Ovary (tissue), 9 donors: ENCODE measurements around the gene AMACR. TPM values are rescaled to one million over a fixed set of nuclear protein-coding genes. Genes with fewer than 3 reads are reported as not detected.

Source experiments
- DNase-seq, 5 donors: peaks; one replicate each; pipeline ENCODE4 v3.0.0-alpha.2; 2019 to 2020
- H3K27ac ChIP-seq, 2 donors: fragments of 200-600 bp; one replicate each; pipeline versions ENCODE4 v1.5.1 to v1.8.0; 2019 to 2022
- H3K27me3 ChIP-seq: fragments of 200-600 bp; one replicate; pipeline ENCODE4 v1.8.0; 2022
- H3K36me3 ChIP-seq: fragments of 200-600 bp; sonication (generic); one replicate; pipeline ENCODE4 v1.5.1; 2019
- H3K4me1 ChIP-seq: one replicate; pipeline ENCODE4 v1.8.1; 2013; ENCODE audit warnings: mild to moderate bottlenecking, moderate library complexity; ENCODE audit not compliant: insufficient read depth
- H3K4me3 ChIP-seq: fragments of 200-600 bp; sonication (generic); one replicate; pipeline ENCODE4 v1.5.1; 2017
- H3K9me3 ChIP-seq, 2 donors: fragments of 200-600 bp in 1 of 2; sonication (generic) in 1 of 2; one replicate each; pipeline versions ENCODE4 v1.5.1 to v1.8.1; 2013 to 2019; ENCODE audit warnings: mild to moderate bottlenecking in 1 of 2, moderate library complexity in 1 of 2
- EP300 ChIP-seq: sonication (generic); formaldehyde crosslinking; IDR thresholded peaks from one replicate; pipeline ENCODE4 v1.6.1; 2017; ENCODE audit warnings: antibody characterized with exemption
- POLR2A ChIP-seq: fragments of 450-650 bp; IDR thresholded peaks from one replicate; pipeline ENCODE4 v1.6.1; 2017; ENCODE audit warnings: antibody characterized with exemption, mild to moderate bottlenecking, moderate library complexity
- WGBS, 3 donors: extraction: QIAGEN DNeasy Blood & Tissue Kit in 1 of 3; methylation state at CpG; one replicate each; pipeline versions ENCODE4 v1.1.5 to v1.1.7; 2013 to 2017; 5-methylcytosine and 5-hydroxymethylcytosine counted together
- intact Hi-C, 4 donors: fragments of 100-400 bp; cut with DNase I; formaldehyde crosslinking; loops; one replicate each; pipeline versions ENCODE4 v1.11.0 to v1.15.1; 2022 to 2023
- polyA plus RNA-seq, 2 donors: library from polyadenylated mRNA; stranded (reverse); fragments of 200-250 nt in 1 of 2; fragments of 350-450 nt in 1 of 2; fragmentation: Illumina TruSeq in 1 of 2; extraction: RNeasy Lipid Tissue Mini Kit (QIAGEN cat#74804) in 1 of 2; gene quantifications; one replicate each; pipeline ENCODE4 v1.2.3, GENCODE V29; 2013 to 2014
- total RNA-seq, 7 donors: library from RNA; depleted of rRNA in 2 of 7; stranded (reverse); fragments of >200 nt in 2 of 7; fragmentation: NEBNext Ultra II Directional in 3 of 7; extraction: Animal tissue kit (Norgen Biotek cat#: 25700) in 3 of 7; gene quantifications; one replicate each; pipeline versions ENCODE4 v1.1.0 to v1.2.4, GENCODE V29; 2016 to 2023
- TF ChIP-seq, protein P1 (sequence below), 3 donors: fragments of 450-650 bp in 2 of 3; fragments of 200-600 bp in 1 of 3; IDR thresholded peaks; one replicate each; pipeline versions ENCODE4 v1.5.1 to v1.8.0; 2016 to 2022; ENCODE audit warnings: antibody characterized with exemption in 3 of 3, mild to moderate bottlenecking in 1 of 3
- donor health status: DM: no; HTN: no; CAD: no; lungs with moderate emphysema.
- donor health status: DM: no; HTN: no; CAD: no.
- donor health status: Bipolar disorder and iron deficiency.
- donor health status: DM: yes; HTN: yes; CAD: no.
- donor health status: DM: no; HTN: no; CAD: no.
- donor health status: DM: yes; HTN: yes; CAD: no.

Gene AMACR
- total and polyA plus RNA-seq, 9 donors = 3.9 to 13.4 (median 7.8) TPM

DNA sequence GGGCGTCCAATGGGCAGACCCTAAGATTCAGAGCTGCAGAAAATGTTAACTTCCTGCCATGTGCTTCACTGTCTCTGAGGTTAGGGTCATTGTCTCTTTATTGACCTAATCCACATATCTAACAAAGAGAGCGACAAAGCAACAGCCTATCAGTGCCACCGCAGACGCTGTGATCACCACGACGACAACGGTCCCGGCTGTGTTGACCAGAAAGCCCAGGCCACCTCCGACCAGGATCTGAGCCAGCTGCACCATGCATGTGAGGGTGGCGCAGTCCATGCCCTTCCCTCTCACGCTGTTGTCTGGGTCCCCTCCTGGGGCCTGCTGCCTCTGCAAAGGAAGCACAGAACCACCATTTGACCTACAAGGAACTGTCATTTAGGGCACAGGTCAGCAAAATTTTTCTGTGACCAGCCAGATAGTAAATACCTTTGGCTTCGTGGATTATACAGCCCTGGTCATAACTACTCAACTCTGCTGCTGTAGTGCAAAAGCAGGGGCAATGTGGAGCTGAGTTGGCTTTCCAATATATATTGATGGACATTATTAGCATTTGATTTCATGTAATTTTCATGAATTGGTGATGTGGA is 63.2 kb downstream of the AMACR start:
- WGBS, 3 donors = 87 to 89% (median 89%) methylated on average over 12 of the region's 12 CpGs
- H3K4me3 ChIP-seq = no peak overlapping the region
- intact Hi-C loops = no loop called here
- H3K27me3 ChIP-seq = no peaks in the 10 kb centered on the region
- no peak for DNase-seq
- no peaks in the 10 kb centered on the region for H3K9me3 ChIP-seq
- H3K4me1 ChIP-seq = no peaks in the 10 kb centered on the region
- TF ChIP-seq, protein P1, sequence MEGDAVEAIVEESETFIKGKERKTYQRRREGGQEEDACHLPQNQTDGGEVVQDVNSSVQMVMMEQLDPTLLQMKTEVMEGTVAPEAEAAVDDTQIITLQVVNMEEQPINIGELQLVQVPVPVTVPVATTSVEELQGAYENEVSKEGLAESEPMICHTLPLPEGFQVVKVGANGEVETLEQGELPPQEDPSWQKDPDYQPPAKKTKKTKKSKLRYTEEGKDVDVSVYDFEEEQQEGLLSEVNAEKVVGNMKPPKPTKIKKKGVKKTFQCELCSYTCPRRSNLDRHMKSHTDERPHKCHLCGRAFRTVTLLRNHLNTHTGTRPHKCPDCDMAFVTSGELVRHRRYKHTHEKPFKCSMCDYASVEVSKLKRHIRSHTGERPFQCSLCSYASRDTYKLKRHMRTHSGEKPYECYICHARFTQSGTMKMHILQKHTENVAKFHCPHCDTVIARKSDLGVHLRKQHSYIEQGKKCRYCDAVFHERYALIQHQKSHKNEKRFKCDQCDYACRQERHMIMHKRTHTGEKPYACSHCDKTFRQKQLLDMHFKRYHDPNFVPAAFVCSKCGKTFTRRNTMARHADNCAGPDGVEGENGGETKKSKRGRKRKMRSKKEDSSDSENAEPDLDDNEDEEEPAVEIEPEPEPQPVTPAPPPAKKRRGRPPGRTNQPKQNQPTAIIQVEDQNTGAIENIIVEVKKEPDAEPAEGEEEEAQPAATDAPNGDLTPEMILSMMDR (IDR thresholded peaks at IDR 0.05) = no peak
- TF ChIP-seq POLR2A (no peak), EP300 (no peak)
- H3K36me3 ChIP-seq = no peaks in the 10 kb centered on the region
- H3K27ac ChIP-seq = no peak overlapping the region

- TF ChIP-seq, protein P1 (IDR thresholded peaks at IDR 0.05) = no peak
- TF ChIP-seq POLR2A = no peak
- TF ChIP-seq EP300 = no peak
- no peaks in the 10 kb centered on the region for H3K9me3 ChIP-seq
- WGBS, 3 donors = 82 to 87% (median 83%) methylated on average over 5 of the region's 5 CpGs
- H3K4me1 ChIP-seq = peaks cover 9% of the 10 kb centered on the region
- H3K36me3 ChIP-seq = no peaks in the 10 kb centered on the region
- no peak overlapping the region for H3K4me3 ChIP-seq
- H3K27ac ChIP-seq = no peak overlapping the region
- intact Hi-C loops = no loop called here
- no peaks in the 10 kb centered on the region for H3K27me3 ChIP-seq
- no peak for DNase-seq
These were observed 66.8 kb downstream of the AMACR start for GRCh38 chr5:33941090-33941489.

GRCh38 chr5:33939556-33940262 is 68.1 kb downstream of the AMACR start:
- WGBS, 3 donors = 77 to 83% (median 83%) methylated on average over 8 of the region's 8 CpGs
- no peaks in the 10 kb centered on the region for H3K27me3 ChIP-seq

DNA sequence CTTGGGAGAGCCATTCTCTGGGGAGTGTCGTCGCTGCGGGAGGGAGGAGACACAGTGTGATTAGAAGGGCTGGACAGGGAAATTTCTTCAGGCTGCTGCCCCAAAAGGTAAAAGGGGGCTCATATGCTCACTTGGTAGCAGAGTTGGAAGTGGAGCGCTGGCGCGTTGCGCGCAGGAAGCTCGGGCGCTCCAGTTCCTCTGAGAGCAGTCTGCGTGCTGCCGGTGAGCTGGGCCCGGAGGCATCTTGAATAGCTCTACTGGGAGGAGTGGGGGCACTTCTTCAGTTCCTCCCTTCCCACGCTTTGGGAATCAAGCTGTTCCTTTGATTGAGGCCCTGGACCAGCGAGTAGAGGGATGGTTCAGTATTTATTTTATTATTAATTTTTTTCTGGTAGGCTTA is 69.0 kb downstream of the AMACR start:
- whole genome bisulfite sequencing, 3 donors = 28 to 43% (median 34%) methylated on average over 15 of the region's 15 CpGs

More at GRCh38 chr5:33939556-33940262, 68.1 kb downstream of the AMACR start:
- TF ChIP-seq EP300 (no peak), POLR2A (no peak)
- TF ChIP-seq, protein P1 (IDR thresholded peaks at IDR 0.05) = no peak
- Histone ChIP-seq H3K27ac (no peak overlapping the region), H3K4me3 (no peak overlapping the region), H3K9me3 (no peaks in the 10 kb centered on the region), H3K4me1 (peaks cover 9% of the 10 kb centered on the region), H3K36me3 (no peaks in the 10 kb centered on the region)
- intact Hi-C loops = loop anchor here in 1 of 4 donors (10.0 kb wide), 1 partner anchor 505 kb away; no protein-coding TSS in a partner anchor
- no peak for DNase-seq

More for the DNA sequence above, 69.0 kb downstream of the AMACR start:
- intact Hi-C loops = loop anchor here in 1 of 4 donors (10.0 kb wide), 1 partner anchor 504 kb away; no protein-coding TSS in a partner anchor
- no peak overlapping the region for H3K4me3 ChIP-seq
- no peak for DNase-seq
- no peaks in the 10 kb centered on the region for H3K27me3 ChIP-seq
- H3K4me1 ChIP-seq = peaks cover 9% of the 10 kb centered on the region
- no peak overlapping the region for H3K27ac ChIP-seq
- no peaks in the 10 kb centered on the region for H3K9me3 ChIP-seq
- TF ChIP-seq POLR2A (no peak), EP300 (no peak)
- TF ChIP-seq, protein P1 (IDR thresholded peaks at IDR 0.05) = no peak
- H3K36me3 ChIP-seq = no peaks in the 10 kb centered on the region
